GM12801 (cell line): ENCODE measurements around the gene INCA1.

Experiments used
- CTCF ChIP-seq: IDR thresholded peaks from one replicate; pipeline ENCODE4 v1.5.1; 2011; ENCODE audit warnings: control low read depth; ENCODE audit not compliant: insufficient read length; ENCODE audit errors: extremely low read depth

INCA1 gene

GRCh38 chr17:4973256-4974114, 23.8 kb downstream of the INCA1 start:
- no peak for TF ChIP-seq CTCF

GRCh38 chr17:4972752-4973151, 24.6 kb downstream of the INCA1 start:
- TF ChIP-seq CTCF: no peak

GRCh38 chr17:4972322-4972721, 25.0 kb downstream of the INCA1 start:
- no peak for TF ChIP-seq CTCF

- no peak for TF ChIP-seq CTCF
These were observed 25.5 kb downstream of the INCA1 start for GRCh38 chr17:4971826-4972225.

- TF ChIP-seq CTCF: no peak
These were observed 27.0 kb downstream of the INCA1 start for GRCh38 chr17:4970273-4970672.

GRCh38 chr17:4969551-4970173, 27.7 kb downstream of the INCA1 start:
- TF ChIP-seq CTCF: no peak

- no peak for TF ChIP-seq CTCF
These were observed 28.2 kb downstream of the INCA1 start for GRCh38 chr17:4969047-4969550.
